DMS 273 (cell line): ENCODE results near the gene IBA57.
"Not testable (repeated sequence)": the region's sequence is repeated elsewhere in the genome, so short reads cannot be mapped to it uniquely, and the experiment has no call there.

Experiments used
- DNase-seq: peaks from one replicate; lab custom pipeline; 2025; ENCODE audit not compliant: unreplicated experiment; lab: John Stamatoyannopoulos, UW

IBA57 gene

GRCh38 chr1:228184152-228184551 is 18.5 kb downstream of the IBA57 start:
- DNase-seq = no peak

GRCh38 chr1:228185641-228185965 is 20.0 kb downstream of the IBA57 start:
- DNase-seq = no peak

- DNase-seq = not testable (repeated sequence)
Measured at GRCh38 chr1:228188249-228188648, 22.6 kb downstream of the IBA57 start.

- DNase-seq = no peak
Measured at GRCh38 chr1:228190182-228190581, 24.6 kb downstream of the IBA57 start.

DNA sequence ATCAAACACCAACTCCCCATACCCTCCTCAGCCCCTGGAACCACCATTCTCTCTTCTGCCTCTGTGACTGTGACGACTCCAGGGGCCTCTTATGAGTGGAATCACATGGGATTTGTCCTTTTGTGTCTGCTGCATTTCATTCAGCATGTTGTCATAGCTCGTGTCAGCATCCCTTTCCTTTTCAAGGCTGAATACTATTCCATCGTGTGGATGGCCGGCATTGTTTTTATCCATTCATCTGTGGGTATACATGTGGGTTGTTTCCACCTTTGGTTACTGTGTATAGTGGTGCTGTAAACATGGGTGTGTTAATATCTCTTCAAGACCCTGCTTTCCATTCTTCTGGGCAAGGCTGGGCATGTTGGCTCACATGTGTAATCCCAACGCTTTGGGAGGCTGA is 25.2 kb downstream of the IBA57 start:
- DNase-seq = no peak

- DNase-seq = no peak
Measured at GRCh38 chr1:228194436-228194835, 28.8 kb downstream of the IBA57 start.

DNA sequence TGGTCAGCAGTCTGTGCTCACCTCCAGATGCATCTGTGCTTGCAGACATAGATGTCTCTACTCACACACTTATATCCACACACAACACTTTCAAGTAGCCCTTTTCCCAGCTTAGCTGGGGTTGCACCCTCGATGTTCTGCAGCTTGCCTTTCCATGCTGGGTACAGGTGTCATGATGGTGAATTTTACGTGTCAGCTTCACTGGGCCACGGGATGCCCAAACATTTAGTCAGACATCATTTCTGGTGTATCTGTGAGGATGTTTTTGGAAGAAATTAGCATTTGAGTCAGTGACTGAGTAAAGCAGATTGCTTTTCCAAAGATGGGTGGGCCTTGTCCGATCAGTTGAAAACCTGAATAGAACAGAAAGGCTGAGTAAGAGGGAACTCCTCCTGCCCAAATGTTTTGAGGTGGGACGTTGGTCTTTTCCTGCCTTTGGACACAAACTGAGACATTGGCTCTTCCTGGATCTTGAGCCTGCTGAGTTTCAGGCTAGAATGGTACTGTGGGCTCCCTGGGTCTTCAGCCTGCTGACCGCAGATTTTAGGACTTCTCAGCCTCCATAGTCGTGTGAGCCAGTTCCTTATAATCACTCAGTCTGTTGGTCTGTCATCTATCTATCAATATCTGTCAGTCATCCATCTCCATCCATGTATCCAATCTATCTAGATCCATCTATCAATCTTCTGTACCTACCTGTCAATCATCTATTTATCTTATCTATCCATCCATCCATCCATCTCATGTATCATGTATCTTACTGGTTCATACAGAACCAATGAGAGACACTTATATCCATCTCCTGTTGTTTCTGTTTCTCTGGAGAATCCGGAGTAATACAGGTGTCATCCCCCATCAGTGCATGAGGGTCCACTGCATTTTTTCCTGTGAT is 29.6 kb downstream of the IBA57 start:
- DNase-seq = no peak

DNA sequence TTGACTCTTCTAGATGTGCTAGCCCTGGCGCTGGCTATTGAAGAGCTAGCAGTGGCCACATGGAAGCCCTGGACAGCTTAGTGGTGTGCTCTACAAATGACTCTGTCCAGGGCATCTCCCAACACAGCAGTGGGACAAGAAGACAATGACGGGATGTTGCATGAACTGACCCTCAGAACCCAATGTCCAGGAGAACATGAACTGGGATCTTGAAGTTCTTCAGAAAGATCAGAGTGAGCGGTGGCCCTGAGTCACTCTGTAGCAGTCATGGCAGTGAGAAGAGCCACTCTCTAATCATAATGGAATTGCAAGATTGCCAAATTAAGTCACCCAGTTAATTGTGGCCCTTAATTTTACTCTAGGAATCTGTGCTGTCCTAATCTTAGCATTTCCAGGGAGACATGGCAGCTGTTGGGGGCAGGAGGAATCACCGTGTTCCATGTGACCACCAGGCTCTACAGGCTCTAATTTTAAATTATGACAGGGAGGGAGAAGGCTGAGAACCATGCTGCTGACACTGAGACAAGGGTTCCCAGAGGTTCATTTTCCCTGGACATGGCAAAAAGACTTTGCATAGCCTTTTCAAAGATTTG is 32.0 kb downstream of the IBA57 start:
- DNase-seq = no peak

DNA sequence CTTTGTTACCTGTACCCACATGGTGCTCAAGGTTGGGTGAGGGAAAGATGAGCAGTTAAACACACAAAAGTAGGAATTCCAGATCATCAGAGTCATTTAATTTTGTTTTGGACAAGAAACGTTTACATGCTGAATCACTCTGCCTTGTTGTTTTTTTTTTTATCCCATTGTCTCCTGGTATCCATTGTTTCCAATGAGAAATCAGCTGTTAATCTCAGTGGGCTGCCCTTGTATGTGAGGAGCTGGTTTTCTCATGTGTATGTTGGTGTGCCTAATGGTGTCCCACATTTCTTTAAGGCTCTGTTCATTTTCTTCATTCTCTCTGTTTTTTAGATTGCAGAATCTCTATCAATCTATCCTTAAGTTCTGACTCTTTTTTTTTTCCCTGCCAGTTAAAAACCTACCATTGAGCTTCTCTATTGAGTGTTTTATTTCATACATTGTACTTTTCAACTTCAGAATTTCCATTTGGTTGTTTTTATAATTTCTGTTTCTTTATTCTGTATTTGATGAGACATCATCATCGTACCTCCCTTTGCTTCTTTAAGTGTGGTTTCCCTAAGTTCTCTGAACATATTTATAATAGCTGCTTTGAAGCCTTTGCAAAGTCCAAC is 33.5 kb downstream of the IBA57 start:
- no peak for DNase-seq

- no peak for DNase-seq
Measured at GRCh38 chr1:228204958-228205357, 39.4 kb downstream of the IBA57 start.

DNA sequence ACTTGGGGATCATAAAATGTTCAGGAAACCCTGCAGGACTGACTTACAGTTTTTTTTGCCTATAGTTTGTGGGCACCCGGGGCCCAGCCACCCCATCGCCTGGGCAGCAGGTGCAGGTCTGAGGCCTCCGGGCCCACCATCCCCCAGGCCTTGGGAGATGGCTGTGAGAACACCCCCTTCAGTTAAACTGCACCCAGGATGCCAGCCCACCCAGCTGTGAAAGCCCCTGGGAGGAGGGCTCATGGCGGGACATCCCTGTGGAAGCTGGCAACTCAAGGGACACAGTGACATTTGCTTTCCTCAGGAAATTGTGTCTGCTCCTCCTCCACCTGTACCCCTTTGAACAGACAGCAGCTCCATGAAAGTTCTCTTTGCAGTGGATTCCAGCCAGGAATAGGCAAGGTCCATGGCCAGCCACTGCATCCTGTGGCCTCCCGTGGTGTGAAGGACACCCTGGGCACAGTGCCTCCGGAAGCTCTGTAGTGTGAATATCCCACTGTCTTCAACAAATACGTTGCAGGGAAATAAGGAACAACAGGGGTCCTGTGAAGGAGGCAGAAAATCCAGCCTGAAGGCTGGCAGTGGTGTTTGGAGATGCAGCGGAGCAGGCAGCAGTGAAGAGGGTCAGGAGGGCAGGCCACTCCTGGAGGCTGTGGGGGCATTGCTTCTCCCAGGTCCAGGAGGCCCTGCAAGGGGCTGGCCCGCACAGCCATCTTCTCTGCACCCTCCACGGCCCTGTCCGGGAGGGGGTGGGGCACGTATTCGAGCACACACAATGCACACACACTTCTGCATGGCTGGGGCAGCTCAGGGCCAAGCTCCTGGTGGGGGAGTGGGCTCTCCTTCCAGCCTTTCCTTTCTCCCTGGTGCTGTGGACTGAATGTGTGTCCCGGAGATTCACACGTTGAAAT is 40.2 kb downstream of the IBA57 start:
- DNase-seq = no peak

DNA sequence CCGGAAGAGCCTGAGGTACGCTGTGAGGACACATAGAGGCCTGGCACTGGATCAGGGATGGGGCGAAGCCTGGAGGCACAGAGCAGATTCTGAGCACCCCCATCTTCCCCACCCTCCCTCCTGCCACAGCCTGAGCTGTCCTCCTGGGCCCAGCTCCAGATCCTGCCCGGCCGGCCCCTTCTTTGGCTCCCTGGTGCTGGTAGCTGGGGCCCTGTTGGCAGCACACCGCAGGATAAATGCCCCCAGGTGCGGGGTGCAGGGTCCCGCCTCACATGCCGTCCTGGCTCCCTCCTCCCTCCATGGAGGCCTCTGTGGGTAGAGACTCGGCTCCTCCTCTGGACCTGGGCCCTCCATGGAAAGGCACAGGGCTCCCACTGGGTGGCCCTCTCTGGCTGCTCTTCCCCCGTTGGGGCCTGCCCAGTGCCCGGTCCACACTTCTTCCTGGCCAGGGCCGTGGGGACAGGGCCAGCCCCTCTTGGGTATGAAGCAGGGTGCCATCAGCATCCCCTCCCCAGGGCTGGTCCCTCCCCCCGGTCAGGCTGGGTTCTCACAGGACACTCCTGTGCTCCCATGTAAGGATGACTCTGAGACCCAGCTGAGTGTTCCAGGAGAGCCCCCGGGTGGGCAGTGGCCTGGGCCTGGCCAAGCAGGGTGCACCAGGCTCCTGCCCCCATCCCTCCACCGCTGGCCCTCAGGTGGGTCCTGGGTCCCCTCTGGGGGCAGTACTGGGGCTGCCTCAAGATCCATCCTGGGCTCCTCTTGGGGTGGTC is 41.2 kb downstream of the IBA57 start:
- DNase-seq = no peak

DNA sequence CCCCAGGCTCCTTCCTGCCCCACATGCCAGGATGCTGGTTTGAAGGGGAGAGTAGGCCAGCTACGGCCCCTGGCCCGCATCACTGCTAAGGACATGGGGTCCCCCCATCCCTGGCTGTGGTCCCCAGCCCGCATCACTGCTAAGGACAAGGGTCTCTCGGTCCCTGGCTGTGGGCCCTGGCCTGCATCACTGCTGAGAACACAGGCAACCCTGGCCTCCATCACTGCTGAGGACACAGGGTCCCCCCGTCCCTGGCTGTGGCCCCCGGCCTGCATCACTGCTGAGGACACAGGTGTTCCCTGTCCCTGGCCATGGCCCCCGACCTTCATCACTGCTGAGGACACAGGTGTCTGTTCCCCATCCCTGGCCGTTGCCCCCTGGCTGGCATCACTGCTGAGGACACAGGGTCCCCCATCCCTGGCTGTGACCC is 41.8 kb downstream of the IBA57 start:
- no peak for DNase-seq

GRCh38 chr1:228207851-228208821 is 42.5 kb downstream of the IBA57 start, which contains the start of gene OBSCN:
TSS of gene OBSCN (plus strand) at chr1:228208044. CDS start at chr1:228211784, 3,740 bp downstream.
- no peak for DNase-seq

DNA sequence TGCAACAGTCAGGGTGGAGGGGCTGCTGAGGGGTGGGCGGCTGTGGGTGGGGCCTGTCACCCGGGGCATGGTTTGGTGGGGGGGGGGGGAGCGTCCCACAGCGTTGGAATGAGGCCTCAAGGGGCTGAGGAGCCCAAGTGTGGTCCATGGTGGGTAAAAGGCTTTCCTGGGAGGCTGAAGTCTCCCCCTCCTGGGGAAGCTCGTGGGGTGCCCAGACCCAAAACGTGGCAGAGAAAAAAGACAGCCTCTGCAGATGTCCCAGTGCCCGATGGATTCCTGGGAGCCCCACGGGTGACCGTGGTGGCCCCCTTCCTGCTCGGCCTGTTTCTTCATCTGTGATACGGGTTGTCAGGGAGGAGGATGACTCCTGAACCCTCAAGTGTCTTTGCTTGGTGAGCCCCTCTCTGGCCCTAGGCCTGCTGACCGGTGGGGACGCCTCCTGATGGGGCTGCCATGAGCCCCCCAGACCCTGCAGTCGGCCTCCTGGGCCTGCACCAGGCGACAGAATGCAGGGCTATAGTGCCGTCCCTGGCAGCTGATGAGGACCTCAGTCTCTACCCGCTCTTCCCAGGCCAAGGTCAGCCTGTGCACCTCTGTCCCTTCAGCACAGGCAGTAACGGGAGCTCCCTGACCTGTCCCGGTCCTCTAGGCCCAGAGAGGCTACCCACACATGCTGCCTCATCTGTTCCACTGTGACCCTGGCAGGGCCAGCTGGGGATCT is 43.4 kb downstream of the IBA57 start:
- DNase-seq = no peak

- no peak for DNase-seq
Measured at GRCh38 chr1:228209657-228210056, 44.1 kb downstream of the IBA57 start.

GRCh38 chr1:228210076-228210651 is 44.6 kb downstream of the IBA57 start:
- DNase-seq = no peak
